GM19455 (cell line): ENCODE results near the gene TEAD4.

Experiments used
- ATAC-seq: cut with Tn5 transposase; IDR thresholded peaks from one replicate; pipeline ENCODE4 v1.9.1; 2021; ENCODE audit not compliant: unreplicated experiment

Gene TEAD4

DNA sequence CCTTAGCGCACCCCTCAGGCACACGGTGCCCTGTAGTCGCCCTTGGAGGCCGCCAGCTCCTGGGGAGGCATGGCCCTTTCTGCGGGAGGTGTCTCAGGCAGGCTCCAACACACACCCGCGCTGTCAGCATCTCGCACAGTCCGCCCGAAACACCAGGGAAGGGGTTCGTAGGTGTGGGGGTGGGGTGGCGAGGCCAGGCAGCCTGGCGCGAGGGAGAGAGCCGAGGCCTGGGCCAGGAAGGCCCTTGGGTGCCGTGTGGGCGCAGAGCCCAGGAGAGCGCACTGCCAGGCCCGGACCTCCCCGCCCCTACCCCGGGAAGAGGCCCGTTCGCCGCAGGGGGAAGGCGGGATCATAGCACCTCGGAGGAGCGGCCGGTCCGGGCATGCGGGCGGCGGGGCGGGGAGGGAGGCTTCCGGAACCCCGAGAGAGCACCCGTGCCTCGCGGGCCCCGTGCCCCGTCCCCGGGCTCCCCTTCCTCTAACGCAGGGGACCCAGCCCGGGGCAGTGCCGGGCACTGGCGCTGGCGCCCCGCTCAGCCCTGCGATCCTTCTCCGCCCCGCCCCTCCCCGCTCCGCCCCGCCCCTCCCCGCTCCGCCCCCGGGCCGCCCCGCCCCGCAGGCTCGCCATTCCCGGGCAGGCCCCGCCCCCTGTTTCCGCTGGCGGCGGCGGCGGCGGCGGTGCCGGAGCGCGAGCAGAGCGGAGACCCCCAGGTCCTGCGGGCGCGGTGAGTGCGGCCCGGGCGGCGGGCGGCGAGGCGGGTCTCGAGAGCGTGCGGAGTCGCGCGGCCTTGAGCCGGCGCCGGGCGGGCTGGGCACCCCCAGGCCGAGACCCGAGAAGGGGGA lies 117.8 kb downstream of the TEAD4 start, which contains the start of gene TSPAN9:
TSPAN9 (plus strand) TSS at position 650 of the 842 bp plus-strand sequence. CDS start 123,815 bp downstream, outside the sequence.
- ATAC-seq, result peak; percentile 77

GRCh38 chr12:3077572-3078081 lies 118.4 kb downstream of the TEAD4 start:
- ATAC-seq, result peak; percentile 21

- no peak for ATAC-seq
Measured at GRCh38 chr12:3078086-3078820, 119.1 kb downstream of the TEAD4 start.

DNA sequence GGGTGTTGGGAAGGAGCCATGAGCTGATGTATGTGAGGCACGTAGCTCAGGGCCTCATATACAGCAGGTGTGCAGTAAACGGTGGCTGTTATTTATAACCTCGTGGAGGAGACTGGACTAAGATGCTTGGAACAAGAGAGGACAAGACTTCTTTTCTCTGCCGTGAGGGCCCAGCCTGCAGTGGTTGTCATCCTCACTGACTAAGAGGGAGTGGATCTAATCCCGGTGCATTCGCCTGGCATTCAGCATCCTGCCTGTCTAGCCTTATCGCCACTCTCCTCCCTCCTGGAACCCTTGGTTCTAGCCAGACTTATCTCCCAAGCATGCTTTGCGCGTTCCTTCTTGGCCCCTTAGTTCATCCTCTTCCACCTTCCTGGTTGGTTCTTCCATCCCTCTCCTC lies 121.9 kb downstream of the TEAD4 start:
- ATAC-seq, result no peak

DNA sequence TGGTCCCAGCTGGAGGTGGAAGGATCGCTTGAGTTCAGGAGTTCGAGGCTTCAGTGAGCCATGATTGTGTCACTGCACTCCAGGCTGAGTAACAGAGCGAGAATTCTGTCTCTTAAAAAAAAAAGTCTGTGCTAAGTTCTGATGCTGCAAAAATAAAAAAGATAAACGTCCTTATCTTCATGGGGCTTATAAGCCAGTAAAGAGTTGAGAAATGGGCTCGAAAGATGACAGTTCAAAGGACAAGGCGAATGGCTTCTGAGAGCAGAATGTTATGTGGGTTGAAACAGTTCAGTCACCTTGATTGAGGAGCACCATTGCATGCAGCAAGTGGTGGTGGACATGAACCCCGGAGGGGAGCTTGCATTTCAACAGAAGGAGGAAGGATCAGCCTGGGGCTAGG lies 122.7 kb downstream of the TEAD4 start:
- ATAC-seq, result no peak

DNA sequence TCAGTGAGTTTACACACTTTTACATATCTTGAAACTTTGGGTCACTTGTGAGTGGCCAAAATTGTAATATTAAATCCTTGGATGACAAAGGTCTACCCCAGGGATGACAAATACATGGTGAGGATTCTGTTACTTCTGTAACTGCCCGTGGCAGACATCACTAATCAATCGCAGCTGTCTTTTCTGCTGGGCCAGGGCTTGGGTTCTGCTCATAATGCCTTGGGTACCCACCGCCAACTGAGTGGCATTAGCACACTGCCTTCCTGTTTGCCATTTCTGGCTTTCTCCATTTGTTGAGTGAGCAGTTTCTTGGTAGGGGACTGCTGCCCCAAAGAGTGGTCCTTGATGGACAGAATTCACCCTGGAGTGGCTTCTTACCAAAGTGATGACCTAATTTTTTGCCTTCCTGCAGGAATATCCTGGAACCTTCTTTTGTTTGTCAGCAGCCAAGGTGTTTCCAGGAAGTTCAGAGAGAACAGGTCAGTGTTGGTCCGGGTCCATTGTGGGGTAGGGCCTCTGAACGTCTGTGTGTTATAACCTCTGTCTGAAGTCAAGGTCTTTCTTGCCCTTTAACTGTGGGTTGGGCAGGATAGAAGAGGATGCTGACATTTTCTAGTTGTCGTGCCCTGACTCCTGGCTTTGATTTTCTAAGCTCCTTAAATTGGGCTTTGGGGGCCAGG lies 124.2 kb downstream of the TEAD4 start:
- ATAC-seq, result no peak

GRCh38 chr12:3083921-3084347 lies 124.7 kb downstream of the TEAD4 start:
- ATAC-seq, result no peak

- ATAC-seq, result no peak
Measured at GRCh38 chr12:3084742-3085141, 125.5 kb downstream of the TEAD4 start.

GRCh38 chr12:3085341-3086139 lies 126.3 kb downstream of the TEAD4 start:
- no peak for ATAC-seq

- no peak for ATAC-seq
Measured at GRCh38 chr12:3086211-3086610, 127.0 kb downstream of the TEAD4 start.

GRCh38 chr12:3086729-3087323 lies 127.6 kb downstream of the TEAD4 start:
- ATAC-seq, result no peak

DNA sequence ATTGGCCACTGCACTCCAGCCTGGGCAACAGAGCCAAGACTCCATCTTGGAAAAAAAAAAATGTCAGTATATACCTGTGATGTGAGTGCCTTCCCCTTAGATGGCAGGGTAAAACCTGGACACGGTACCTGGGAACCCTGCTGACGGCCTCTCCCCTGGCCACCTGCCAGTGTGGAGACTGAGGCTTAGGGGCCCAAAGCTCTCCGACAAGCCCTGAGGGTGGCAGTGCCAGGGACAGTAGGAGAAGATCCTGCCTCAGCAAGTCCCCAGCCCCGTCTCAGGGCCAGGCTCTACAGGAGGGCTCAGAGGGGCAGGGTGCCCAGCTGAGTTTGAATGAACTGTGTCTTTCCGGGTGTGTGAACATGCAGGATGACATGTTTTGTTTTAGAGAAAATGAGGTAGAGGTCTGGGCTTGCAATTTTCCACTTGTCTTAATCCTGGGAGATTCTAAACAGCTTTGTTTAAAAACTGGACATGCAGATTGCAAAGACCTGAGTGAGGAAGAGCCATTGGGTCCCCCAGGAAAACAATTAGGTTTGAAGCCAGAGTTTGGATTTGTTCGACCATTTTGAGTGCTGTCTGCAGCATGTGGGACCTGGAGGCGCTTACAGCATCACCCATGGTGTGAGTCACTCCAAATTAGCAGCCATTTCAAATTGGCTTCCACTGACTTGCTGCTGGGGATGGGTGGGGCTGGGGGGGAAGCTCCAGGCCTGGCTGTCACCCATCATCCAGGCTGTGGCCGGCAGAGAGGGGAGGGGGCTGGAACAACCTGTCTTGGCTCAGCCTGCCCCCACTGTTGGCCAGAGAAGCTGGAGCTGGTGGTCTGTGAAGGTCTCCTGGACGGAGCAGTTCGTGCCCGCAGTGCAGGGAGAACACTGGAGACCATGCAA lies 128.8 kb downstream of the TEAD4 start:
- no peak for ATAC-seq

DNA sequence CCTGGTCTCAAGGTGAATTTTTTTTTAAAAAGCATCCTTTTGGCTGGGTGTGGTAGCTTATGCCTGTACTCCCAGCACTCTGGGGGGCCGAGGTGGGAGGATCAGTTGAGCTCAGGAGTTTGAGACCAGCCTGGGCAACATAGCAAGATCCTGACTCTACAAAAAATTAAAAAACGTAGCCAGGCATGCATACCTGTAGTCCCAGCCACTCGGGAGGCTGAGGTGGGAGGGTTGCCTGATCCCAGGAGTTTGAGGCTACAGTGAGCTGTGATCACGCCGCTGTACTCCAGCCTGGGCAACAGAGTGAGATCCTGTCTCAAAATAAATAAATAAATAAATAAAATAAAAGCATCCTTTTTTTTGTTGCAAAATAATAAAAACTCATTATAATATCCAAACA lies 130.4 kb downstream of the TEAD4 start:
- no peak for ATAC-seq
